ENCODE results near the gene GDAP1L1.

DNA sequence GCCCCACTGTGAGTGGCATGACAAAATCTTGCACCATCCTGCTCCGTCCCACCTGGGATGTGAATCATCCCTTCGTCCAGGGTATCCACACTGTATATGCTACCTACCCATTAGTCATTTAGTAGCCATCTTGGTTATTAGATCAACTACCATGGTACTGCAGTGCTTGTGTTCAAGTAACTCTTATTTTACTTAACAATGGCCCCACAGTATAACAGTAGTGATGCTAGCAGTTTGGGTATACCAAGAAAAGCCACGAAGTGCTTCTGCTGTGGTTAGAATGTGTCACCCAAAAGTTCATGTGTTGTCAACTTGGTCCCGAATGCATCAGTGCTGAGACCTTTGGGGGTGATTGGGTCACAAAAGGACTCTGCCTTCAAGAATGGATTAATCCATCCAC, 48.2 kb upstream of the GDAP1L1 start:
- TF ChIP-seq, protein P1, sequence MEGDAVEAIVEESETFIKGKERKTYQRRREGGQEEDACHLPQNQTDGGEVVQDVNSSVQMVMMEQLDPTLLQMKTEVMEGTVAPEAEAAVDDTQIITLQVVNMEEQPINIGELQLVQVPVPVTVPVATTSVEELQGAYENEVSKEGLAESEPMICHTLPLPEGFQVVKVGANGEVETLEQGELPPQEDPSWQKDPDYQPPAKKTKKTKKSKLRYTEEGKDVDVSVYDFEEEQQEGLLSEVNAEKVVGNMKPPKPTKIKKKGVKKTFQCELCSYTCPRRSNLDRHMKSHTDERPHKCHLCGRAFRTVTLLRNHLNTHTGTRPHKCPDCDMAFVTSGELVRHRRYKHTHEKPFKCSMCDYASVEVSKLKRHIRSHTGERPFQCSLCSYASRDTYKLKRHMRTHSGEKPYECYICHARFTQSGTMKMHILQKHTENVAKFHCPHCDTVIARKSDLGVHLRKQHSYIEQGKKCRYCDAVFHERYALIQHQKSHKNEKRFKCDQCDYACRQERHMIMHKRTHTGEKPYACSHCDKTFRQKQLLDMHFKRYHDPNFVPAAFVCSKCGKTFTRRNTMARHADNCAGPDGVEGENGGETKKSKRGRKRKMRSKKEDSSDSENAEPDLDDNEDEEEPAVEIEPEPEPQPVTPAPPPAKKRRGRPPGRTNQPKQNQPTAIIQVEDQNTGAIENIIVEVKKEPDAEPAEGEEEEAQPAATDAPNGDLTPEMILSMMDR (conservative IDR thresholded peaks at IDR 0.05): no peak
- no peak for TF ChIP-seq EZH2 (IDR thresholded peaks at IDR 0.05; ENCODE audit: low read depth)
